HepG2 (cell line): Measurements from ENCODE around the gene ERC1. TPM values are rescaled to one million over a fixed set of nuclear protein-coding genes. Genes with fewer than 3 reads are reported as not detected.

Experiments
- ATAC-seq: fragments of 200-7000 bp; cut with Tn5 transposase; 3 replicates; pipeline ENCODE4 v1.9.1; 2020; ENCODE audit warnings: mild to moderate bottlenecking, moderate library complexity
- BruUV-seq: library from RNA; stranded (reverse); fragments of 400-500 nt; replicated peaks from 2 replicates; lab custom pipeline; 2021; lab: Mats Ljungman, UMichigan
- CTCF ChIA-PET: fragments of 300-600 bp; formaldehyde crosslinking; extraction: SDS; loops from one replicate; lab custom pipeline; 2021; ENCODE audit warnings: low total read pairs, inconsistent platforms, low intra/inter-chr PET ratio; lab: Yijun Ruan, JAX
- POLR2A ChIA-PET: fragments of 350-600 bp; sonication (Branson Sonifier 250); formaldehyde crosslinking; loops from one replicate; lab custom pipeline; 2020; ENCODE audit warnings: antibody characterized with exemption, inconsistent platforms; lab: Yijun Ruan, JAX
- DNase-seq: peaks from one replicate; pipeline ENCODE4 v3.0.0-alpha.2; 2015; ENCODE audit warnings: low spot score
- FAIRE-seq: peaks from 3 replicates; lab custom pipeline; 2011; peaks lifted over from hg19 to GRCh38; lab: Jason Lieb, UNC
- H2AFZ ChIP-seq: one replicate; pipeline ENCODE4 v1.6.1; 2011; ENCODE audit warnings: low read length, inconsistent platforms
- H3K27ac ChIP-seq: fragments of 300-600 bp; 3 replicates; pipeline ENCODE4 v1.8.0; 2011; ENCODE audit warnings: mixed run types, mild to moderate bottlenecking, mixed read lengths, low read length, inconsistent platforms; ENCODE audit not compliant: insufficient read depth; ENCODE audit errors: extremely low read length
- H3K27me3 ChIP-seq, 2 experiments: fragments of 200-600 bp in 1 of 2; 2 replicates in 1 of 2; 3 replicates in 1 of 2; pipeline versions ENCODE4 v1.6.0 to v1.8.0; 2011; ENCODE audit warnings: low read length in 2 of 2, mild to moderate bottlenecking in 2 of 2, moderate library complexity in 2 of 2, inconsistent platforms in 1 of 2; ENCODE audit not compliant: insufficient read depth in 2 of 2, control insufficient read depth in 1 of 2
- H3K36me3 ChIP-seq, 2 experiments: fragments of 200-600 bp in 1 of 2; replicated peaks in 1 of 2; 2 replicates in 1 of 2; 3 replicates in 1 of 2; pipeline versions ENCODE4 v1.5.1 to v1.8.0; 2011; ENCODE audit warnings: low read length in 2 of 2, inconsistent platforms in 1 of 2; ENCODE audit not compliant: insufficient read depth in 2 of 2, control insufficient read depth in 1 of 2
- H3K4me1 ChIP-seq: 2 replicates; pipeline ENCODE4 v1.5.1; 2012; ENCODE audit warnings: low read length, inconsistent platforms; ENCODE audit not compliant: insufficient read depth
- H3K4me2 ChIP-seq: 2 replicates; pipeline ENCODE4 v1.6.0; 2011; ENCODE audit warnings: low read depth, low read length, inconsistent platforms
- H3K4me3 ChIP-seq, 3 experiments: fragments of 200-600 bp in 1 of 3; sonication (generic), shearing (Covaris generic) in 1 of 3; replicated peaks in 1 of 3; 2 replicates each; pipeline ENCODE4 v1.5.1; 2011 to 2016; ENCODE audit warnings: low read length in 3 of 3, inconsistent platforms in 2 of 3, low read depth in 2 of 3, mild to moderate bottlenecking in 2 of 3, control low read depth in 1 of 3, mixed read lengths in 1 of 3; ENCODE audit not compliant: insufficient read depth in 1 of 3
- H3K79me2 ChIP-seq: one replicate; pipeline ENCODE4 v1.6.1; 2011; ENCODE audit warnings: low read length, inconsistent platforms; ENCODE audit not compliant: insufficient read depth
- H3K9ac ChIP-seq: 2 replicates; pipeline ENCODE4 v1.6.0; 2011; ENCODE audit warnings: mild to moderate bottlenecking, low read depth, low read length, inconsistent platforms; ENCODE audit not compliant: insufficient read depth
- H3K9me3 ChIP-seq: 2 replicates; pipeline ENCODE4 v1.5.1; 2012; ENCODE audit warnings: mild to moderate bottlenecking, low read length
- H4K20me1 ChIP-seq: 2 replicates; pipeline ENCODE4 v1.6.0; 2011; ENCODE audit warnings: inconsistent platforms, mild to moderate bottlenecking, low read length, moderate library complexity; ENCODE audit not compliant: insufficient read depth
- FOXK1 ChIP-seq: sonication (generic); formaldehyde crosslinking; IDR thresholded peaks from 2 replicates; pipeline ENCODE4 v1.4.0; 2020; ENCODE audit warnings: low read depth, missing genetic modification reagents, borderline replicate concordance
- HMGA1 ChIP-seq: sonication (generic); formaldehyde crosslinking; conservative IDR thresholded peaks from 2 replicates; pipeline ENCODE4 v1.4.0; 2020; ENCODE audit warnings: missing genetic modification reagents
- HOXA5 ChIP-seq: sonication (generic); formaldehyde crosslinking; IDR thresholded peaks from 2 replicates; pipeline ENCODE4 v1.4.0; 2020; ENCODE audit warnings: missing genetic modification reagents
- HOXA9 ChIP-seq: sonication (generic); formaldehyde crosslinking; IDR thresholded peaks from 2 replicates; pipeline ENCODE4 v1.8.1; 2022; ENCODE audit warnings: missing genetic modification reagents, mild to moderate bottlenecking, moderate library complexity, borderline replicate concordance
- KDM1A ChIP-seq: IDR thresholded peaks from 2 replicates; pipeline ENCODE4 v1.6.1; 2016; ENCODE audit warnings: missing compliant biosample characterization
- MYC ChIP-seq: sonication (generic); formaldehyde crosslinking; IDR thresholded peaks from 2 replicates; pipeline ENCODE4 v1.9.0; 2021; ENCODE audit warnings: missing genetic modification reagents, borderline replicate concordance
- PAXIP1 ChIP-seq: sonication (generic); formaldehyde crosslinking; conservative IDR thresholded peaks from 2 replicates; pipeline ENCODE4 v1.4.0; 2020; ENCODE audit warnings: mild to moderate bottlenecking, missing genetic modification reagents, moderate library complexity
- POGZ ChIP-seq: sonication (generic); formaldehyde crosslinking; IDR thresholded peaks from 2 replicates; pipeline ENCODE4 v1.4.0; 2020; ENCODE audit warnings: mild to moderate bottlenecking, missing genetic modification reagents
- ZNF230 ChIP-seq: sonication (generic); formaldehyde crosslinking; IDR thresholded peaks from 2 replicates; pipeline ENCODE4 v1.4.0; 2020; ENCODE audit warnings: mild to moderate bottlenecking, missing genetic modification reagents
- ZNF484 ChIP-seq: sonication (generic); formaldehyde crosslinking; IDR thresholded peaks from 2 replicates; pipeline ENCODE4 v1.5.1; 2020; ENCODE audit warnings: mild to moderate bottlenecking, low read depth, missing genetic modification reagents, borderline replicate concordance
- ZSCAN20 ChIP-seq: sonication (generic); formaldehyde crosslinking; IDR thresholded peaks from 2 replicates; pipeline ENCODE4 v1.4.0; 2020; ENCODE audit warnings: missing genetic modification reagents, mild to moderate bottlenecking, borderline replicate concordance
- ZSCAN22 ChIP-seq: sonication (generic); formaldehyde crosslinking; IDR thresholded peaks from 2 replicates; pipeline ENCODE4 v1.4.0; 2020; ENCODE audit warnings: mild to moderate bottlenecking, missing genetic modification reagents
- WGBS: methylation state at CpG from one replicate; pipeline ENCODE4 v1.1.6; 2017; ENCODE audit warnings: low lambda C conversion rate; 5-methylcytosine and 5-hydroxymethylcytosine counted together
- in situ Hi-C: cut with HindIII; loops from 2 replicates; pipeline ENCODE4 v1.10.0; 2017; ENCODE audit warnings: low pct_unique_long_range_greater_than_20kb; ENCODE audit not compliant: extremely low pct_ligation_motif_present
- intact Hi-C: fragments of 100-400 bp; cut with micrococcal nuclease; formaldehyde crosslinking; loops from one replicate; pipeline ENCODE4 v1.10.0; 2022; ENCODE audit not compliant: unreplicated experiment
- polyA plus RNA-seq, 8 experiments: library from polyadenylated mRNA; depleted of rRNA in 3 of 8; stranded (reverse) in 7 of 8; unstranded in 1 of 8; fragments of >200 nt; fragmentation: Illumina TruSeq in 4 of 8; extraction: Trizol in 4 of 8; gene quantifications; 2 replicates each; pipeline versions ENCODE4 v1.2.1 to v1.2.3, GENCODE V29; 2011 to 2016; ENCODE audit warnings: low read depth in 4 of 8, missing spikeins in 1 of 8, mixed read lengths in 1 of 8; ENCODE audit not compliant: insufficient read depth in 1 of 8
- total RNA-seq, 5 experiments: library from RNA; depleted of rRNA; stranded (reverse); fragments of >200 nt; fragmentation: Illumina TruSeq; extraction: Trizol; gene quantifications; 2 replicates each; pipeline ENCODE4 v1.2.3, GENCODE V29; 2016; ENCODE audit warnings: low read depth in 1 of 5
- TF ChIP-seq, protein P1 (sequence below), 2 experiments: sonication (generic) in 1 of 2; formaldehyde crosslinking in 1 of 2; IDR thresholded peaks; 2 replicates each; pipeline versions ENCODE4 v1.6.1 to v1.9.0; 2014 to 2022; ENCODE audit warnings: antibody characterized with exemption in 1 of 2, borderline replicate concordance in 1 of 2, inconsistent platforms in 1 of 2, low read depth in 1 of 2, missing genetic modification reagents in 1 of 2

The ERC1 gene
- total and polyA plus RNA-seq, 2 of the 13 experiments (the other 11 are each of a cell fraction or from before 2014, with no cell fraction given): 6.1 to 12.4 TPM

DNA sequence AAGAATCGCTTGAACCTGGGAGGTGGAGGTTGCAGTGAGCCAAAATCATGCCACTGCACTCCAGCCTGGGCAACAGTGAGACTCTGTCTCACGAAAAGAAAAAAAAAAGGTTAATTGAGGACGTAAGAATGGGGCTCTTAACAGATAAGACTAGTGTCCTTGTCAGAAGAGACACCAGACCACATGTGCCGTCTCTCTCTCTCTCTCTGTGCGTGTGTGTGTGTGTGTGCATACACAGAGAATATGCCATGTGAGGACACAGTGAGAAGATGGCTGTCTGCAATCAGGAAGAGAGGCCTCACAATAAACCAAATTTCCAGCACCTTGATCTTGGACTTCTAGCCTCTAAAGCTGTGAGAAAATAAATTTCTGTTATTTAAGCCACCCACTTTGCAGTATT is 11.7 kb upstream of the ERC1 start (continued):
- TF ChIP-seq PAXIP1 (CRISPR knock-in tag): no peak

DNA sequence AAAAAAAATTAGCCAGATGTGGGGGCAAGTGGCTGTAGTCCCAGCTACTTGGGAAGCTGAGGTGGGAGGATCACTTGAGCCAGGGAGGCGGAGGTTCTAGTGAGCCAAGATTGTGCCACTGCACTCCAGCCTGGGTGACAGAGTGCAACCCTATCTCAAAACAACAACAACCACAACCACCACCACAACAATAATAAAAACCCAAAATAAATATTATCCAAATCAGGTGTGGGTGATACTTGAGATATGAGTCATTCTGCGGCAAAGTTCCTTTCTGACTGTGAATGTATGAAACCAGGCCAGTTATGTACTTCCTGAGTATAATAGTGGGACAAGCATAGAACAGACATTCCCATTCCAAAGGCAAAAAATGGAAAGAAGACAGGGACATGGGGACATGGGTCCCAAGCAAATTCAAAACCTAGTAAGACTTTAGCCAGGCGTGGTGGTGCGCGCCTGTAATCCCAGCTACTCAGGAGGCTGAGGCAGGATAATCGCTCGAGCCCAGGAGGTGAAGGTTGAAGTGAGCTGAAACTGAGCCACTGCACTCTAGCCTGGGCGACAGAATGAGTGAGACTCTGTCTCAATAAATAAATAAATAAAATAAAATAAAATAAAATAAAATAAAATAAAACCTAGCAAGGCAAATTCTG is 9.7 kb upstream of the ERC1 start:
- CTCF ChIA-PET: no interaction called here
- in situ Hi-C loops: no loop called here
- FAIRE-seq (no peak), DNase-seq (no peak), ATAC-seq (no peak)
- no peak overlapping the region for H3K4me3 ChIP-seq
- no peaks in the 10 kb centered on the region for H3K9me3 ChIP-seq
- POLR2A ChIA-PET: no interaction called here
- BruUV-seq: no TSS peak
- H3K79me2 ChIP-seq: no peaks in the 10 kb centered on the region
- 94% methylated on average over 8 of the region's 8 CpGs for WGBS
- H3K9ac ChIP-seq: no peak overlapping the region
- intact Hi-C loops: no loop called here
- no peak overlapping the region for H2AFZ ChIP-seq
- H3K4me2 ChIP-seq: no peak overlapping the region
- H4K20me1 ChIP-seq: no peaks in the 10 kb centered on the region
- H3K4me1 ChIP-seq: no peaks in the 10 kb centered on the region
- no peak overlapping the region for H3K27ac ChIP-seq
- no peaks in the 10 kb centered on the region for H3K27me3 ChIP-seq
- no peaks in the 10 kb centered on the region for H3K36me3 ChIP-seq
- TF ChIP-seq HOXA9 (CRISPR knock-in tag) (no peak), ZSCAN20 (CRISPR knock-in tag) (no peak), HOXA5 (no peak), ZSCAN22 (CRISPR knock-in tag) (no peak), FOXK1 (no peak), KDM1A (no peak), ZNF230 (CRISPR knock-in tag) (no peak), MYC (CRISPR knock-in tag) (no peak), ZNF484 (no peak), POGZ (CRISPR knock-in tag) (no peak), HMGA1 (CRISPR knock-in tag) (no peak)
- TF ChIP-seq, protein P1, sequence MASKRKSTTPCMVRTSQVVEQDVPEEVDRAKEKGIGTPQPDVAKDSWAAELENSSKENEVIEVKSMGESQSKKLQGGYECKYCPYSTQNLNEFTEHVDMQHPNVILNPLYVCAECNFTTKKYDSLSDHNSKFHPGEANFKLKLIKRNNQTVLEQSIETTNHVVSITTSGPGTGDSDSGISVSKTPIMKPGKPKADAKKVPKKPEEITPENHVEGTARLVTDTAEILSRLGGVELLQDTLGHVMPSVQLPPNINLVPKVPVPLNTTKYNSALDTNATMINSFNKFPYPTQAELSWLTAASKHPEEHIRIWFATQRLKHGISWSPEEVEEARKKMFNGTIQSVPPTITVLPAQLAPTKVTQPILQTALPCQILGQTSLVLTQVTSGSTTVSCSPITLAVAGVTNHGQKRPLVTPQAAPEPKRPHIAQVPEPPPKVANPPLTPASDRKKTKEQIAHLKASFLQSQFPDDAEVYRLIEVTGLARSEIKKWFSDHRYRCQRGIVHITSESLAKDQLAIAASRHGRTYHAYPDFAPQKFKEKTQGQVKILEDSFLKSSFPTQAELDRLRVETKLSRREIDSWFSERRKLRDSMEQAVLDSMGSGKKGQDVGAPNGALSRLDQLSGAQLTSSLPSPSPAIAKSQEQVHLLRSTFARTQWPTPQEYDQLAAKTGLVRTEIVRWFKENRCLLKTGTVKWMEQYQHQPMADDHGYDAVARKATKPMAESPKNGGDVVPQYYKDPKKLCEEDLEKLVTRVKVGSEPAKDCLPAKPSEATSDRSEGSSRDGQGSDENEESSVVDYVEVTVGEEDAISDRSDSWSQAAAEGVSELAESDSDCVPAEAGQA (IDR thresholded peaks at IDR 0.05; ENCODE audit: low read depth): no peak
- TF ChIP-seq, protein P1 (CRISPR knock-in tag; IDR thresholded peaks at IDR 0.05; ENCODE audit: borderline replicate concordance): no peak
